GM23248 (cell line): ENCODE data around the gene DIP2A.

ENCODE experiments used
- EZH2 ChIP-seq: fragments of 200-600 bp; sonication (generic); IDR thresholded peaks from 2 replicates; pipeline ENCODE4 v1.6.1; 2018; ENCODE audit warnings: antibody characterized with exemption, mild to moderate bottlenecking; ENCODE audit not compliant: insufficient read depth, poor library complexity, severe bottlenecking
- EZH2phosphoT487 ChIP-seq: fragments of 200-600 bp; sonication (generic); IDR thresholded peaks from 2 replicates; pipeline ENCODE4 v1.6.1; 2018; ENCODE audit warnings: antibody characterized with exemption, moderate library complexity, mild to moderate bottlenecking, low read depth; ENCODE audit not compliant: insufficient read depth

- TF ChIP-seq EZH2 = no peak
- no peak for TF ChIP-seq EZH2phosphoT487
Observed at GRCh38 chr21:46411691-46412090, 47.0 kb upstream of the DIP2A start.
